ENCODE measurements around the gene ITGA11.
A peak's percentile ranks its signal among the peaks of the same experiment; 100 is the strongest.

The ITGA11 gene

DNA sequence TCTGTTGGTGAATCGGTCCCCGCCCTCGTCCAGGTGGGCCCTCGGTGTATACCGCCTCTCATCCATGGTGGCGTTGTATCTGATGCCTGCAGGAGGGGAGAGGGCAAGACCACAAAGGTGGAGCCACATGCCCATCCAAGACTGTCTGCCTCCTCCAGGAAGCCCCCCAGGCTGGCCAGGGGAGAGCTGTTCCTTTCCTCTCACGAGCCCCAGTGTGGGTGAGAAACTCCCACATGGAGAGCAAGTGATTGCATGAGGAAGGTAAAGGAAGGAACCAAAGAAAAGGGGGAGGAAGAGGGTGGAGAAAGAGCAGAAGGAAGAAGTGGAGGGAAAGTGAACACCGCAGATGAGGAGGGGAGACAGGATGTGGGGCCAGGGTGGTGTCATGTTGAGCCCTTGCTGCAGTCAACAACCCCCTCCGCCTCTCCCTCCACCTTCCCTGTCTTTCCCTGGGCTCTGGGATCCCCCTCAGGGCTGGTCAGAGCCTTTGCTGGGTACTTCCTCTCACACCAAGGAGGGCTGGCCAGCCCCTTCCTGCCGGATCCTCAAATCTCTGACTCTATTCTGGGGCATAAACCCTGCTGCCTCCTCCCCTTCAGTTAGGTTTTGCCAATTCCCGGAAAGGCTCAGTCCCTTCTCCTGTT is 105.1 kb downstream of the ITGA11 start:
- DNase-seq = no peak

GRCh38 chr15:68325726-68326125 is 106.2 kb downstream of the ITGA11 start:
- peak; percentile 28 for DNase-seq

GRCh38 chr15:68322796-68323195 is 109.2 kb downstream of the ITGA11 start:
- DNase-seq = no peak

GRCh38 chr15:68321229-68321628 is 110.7 kb downstream of the ITGA11 start:
- DNase-seq = no peak

DNA sequence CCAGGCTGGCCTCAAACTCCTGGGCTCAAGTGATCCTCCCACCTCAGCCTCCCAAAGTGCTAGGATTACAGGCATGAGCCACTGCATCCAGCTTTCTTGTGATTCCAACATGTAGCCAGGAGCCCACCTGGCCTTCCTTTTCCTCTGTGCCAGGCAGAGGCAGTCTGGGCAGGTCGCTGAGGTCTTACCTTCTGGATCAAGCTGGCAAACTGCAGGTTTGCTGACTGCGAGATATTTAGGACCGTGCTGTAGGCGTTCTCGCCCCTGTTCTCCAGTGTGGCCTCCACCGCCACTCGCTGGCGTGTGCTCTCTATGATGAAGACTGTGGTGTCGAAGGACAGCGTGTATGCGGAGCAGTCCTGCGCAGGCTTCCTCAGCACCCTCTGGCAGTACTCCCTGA is 112.0 kb downstream of the ITGA11 start:
- DNase-seq = no peak

GRCh38 chr15:68318931-68319909 is 112.7 kb downstream of the ITGA11 start:
- DNase-seq = no peak

DNA sequence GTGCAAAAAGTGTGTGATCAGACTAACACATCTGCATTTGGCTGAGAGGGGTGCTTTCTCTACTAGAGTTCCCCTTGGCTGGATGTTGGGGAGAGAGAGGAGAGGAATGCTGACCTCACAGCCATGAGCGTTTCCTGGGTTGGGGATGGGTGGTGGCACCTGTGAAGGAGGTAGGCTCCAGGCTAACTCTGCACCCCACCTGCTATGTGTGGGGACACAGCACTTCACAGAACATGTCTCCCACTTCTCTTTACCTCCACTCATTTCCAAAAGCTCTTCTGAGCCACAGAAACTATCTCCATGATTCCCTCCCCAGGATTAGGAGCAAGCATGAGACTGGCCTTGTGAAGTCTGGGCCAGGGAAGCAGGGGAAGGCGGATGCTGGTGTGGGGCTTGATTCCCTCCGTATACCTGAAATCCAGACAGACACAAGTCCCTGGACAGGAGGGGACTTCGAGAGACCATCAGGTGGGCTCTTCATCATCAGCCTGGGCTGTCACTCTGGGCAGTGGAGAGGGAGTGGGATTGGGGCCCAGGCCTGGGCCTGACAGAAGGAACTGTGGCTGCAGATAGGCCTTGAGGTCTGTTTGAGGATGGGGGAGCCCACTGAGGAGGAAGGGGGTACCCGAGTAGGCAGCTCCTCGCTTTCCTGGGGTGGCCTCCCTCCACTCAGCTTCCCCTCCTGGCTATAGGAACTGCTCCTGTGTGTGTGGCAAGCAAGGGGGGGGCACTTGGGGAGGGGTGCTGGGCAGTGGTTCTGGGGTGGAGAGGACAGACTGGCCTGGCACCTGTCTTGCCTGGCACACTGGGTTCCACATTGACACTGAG is 113.7 kb downstream of the ITGA11 start:
- no peak for DNase-seq

DNA sequence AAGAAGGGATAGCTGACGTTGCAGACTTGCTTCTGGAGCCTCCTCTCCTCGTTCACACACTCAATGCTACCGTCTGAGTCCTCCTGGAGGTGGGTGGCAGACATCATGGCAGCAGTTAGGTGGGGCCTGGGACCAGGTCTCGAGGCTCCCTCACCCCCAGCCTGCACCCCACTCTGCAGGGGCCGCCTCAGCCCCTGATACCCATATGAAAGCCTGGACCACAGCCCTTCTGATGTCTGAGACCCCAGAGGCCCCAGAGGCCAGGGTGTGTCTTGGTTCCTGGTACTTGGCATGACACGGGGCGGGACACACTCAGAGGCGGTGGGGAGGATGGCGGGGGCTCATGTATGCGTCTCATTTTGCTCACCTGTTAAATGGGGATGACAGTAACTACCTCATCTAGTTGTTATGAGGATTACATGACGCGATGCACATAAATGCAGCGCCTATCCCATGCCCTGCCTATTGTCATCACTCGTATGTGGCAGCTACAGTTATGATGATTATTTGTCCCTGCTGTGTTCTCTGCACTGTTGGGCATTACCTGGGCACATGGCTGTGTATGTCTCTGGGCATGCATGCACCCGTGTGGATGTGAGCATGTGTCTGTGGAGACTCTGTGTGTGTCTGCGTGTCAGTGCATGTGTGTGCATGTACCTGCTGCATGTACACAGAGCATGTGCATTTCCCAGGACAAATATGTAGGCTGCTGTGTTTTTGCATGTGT is 114.5 kb downstream of the ITGA11 start:
- no peak for DNase-seq

- no peak for DNase-seq
These were observed 115.7 kb downstream of the ITGA11 start for GRCh38 chr15:68316061-68316804.

- no peak for DNase-seq
These were observed 116.4 kb downstream of the ITGA11 start for GRCh38 chr15:68315495-68316031.

GRCh38 chr15:68315035-68315434 is 116.9 kb downstream of the ITGA11 start:
- DNase-seq = no peak

- DNase-seq = no peak
These were observed 117.4 kb downstream of the ITGA11 start for GRCh38 chr15:68314563-68314962.

GRCh38 chr15:68313501-68314410 is 118.2 kb downstream of the ITGA11 start:
- no peak for DNase-seq

DNA sequence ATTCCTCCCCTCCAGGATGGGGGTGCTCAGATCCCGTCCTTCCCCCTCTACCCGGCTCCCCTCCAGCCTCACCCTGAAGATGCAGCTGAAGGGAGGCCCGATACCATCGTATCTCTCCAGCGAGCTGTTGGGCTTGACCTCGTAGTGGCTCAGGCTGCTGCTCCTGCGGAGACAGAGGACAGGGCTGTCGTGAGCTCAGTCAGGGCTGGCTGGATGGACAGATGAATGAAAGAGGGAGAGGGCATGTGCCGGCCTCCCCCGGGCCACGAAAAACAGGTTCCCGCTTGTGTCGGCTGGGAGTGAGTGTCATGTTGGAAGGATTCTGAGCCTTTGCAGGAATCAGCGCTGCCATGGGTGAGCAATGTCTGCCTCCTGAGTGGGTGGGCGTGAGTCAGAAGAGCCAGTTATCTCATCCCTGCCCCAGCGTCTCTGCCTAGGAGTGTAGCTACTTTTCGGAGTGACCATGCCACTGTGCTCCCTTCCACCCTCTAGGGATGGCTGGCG is 119.2 kb downstream of the ITGA11 start:
- DNase-seq = peak; percentile 50

DNA sequence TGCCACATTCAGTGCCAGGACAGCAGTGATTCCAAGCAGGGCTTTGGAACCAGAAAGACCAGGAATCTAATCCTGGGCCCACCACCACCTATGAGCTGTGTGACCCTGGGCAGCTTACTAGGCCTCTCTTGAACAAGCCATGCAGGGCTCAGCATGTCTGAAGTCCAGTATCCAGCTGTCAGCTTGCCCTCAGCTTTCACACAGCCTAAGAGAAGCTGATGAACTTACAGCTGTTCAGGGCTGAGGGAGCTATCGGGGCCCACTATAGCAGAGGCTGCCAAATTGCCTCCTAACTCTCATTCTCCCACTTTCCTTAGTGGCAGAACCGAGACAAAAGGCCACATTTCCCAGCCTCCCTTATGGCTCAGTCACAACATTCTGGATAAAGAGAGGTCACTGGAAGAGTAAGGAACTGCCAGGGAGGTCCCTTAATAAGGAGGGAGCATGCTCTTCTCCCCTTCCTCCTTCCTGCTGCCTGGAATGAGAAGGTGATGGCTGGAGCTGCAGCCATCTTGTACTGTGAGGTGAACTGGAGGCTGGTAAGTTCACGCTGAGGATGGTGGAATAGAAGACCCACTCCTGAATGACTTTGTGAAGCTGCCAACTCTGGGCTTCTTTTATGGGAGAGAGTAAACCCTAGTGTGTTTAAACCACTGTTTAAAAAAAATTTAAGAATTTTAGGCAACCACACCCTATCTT is 120.0 kb downstream of the ITGA11 start:
- no peak for DNase-seq

DNA sequence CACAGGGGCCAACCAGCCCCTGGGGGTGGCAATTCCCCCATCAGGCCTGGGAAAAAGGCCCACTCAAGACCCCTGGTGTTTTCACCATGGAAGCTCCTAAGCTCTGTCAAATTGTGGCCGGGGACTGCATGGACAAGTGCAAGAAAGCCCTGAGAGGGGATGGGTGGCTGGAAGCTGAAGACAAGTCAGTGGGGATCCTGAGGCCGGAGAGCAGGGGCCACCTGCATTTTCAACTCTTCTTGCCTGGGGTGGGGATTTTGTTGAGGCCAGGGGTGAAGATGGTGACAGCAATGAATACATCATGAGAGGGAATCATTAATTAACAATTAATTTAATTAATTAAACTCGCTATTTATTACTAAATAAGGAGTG is 120.5 kb downstream of the ITGA11 start:
- no peak for DNase-seq

DNA sequence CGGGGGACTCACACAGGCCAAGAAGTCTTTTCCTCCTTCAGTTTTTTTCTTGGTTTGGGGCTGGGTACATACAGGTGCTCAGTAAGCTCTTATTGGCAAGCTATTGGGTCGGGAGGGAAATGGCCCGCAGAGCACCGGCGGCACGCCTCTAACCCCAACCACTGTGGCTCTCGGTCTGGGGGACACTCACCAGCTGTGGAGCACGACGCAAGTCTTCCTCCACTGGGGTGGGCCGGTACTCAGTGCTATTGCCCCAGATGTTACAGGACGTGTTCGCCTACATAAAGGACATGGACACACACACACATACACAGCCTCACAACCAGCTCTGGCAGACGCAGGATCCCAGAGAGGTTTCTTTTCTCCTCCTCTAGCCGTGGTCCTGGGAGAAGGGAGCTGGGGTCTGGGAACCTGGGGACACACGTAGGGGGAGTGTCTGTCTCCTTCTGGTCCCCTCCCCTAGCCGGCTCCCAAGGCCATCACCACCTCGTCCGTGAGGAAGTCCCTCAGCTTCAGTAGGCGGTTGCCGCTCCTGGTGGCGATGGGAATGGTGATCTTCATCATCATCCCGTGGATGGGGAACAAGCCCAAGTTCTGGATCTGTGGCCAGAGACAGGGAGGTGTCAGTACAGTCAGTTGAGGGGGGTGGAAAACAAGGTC is 121.0 kb downstream of the ITGA11 start:
- DNase-seq = no peak

GRCh38 chr15:68310178-68310803 is 121.7 kb downstream of the ITGA11 start:
- no peak for DNase-seq

GRCh38 chr15:68309024-68309423 is 122.9 kb downstream of the ITGA11 start:
- DNase-seq = no peak

Data from fibroblast of skin of right biceps (primary cell).